Fibroblast of pulmonary artery (primary cell): Measurements from ENCODE around the gene ARL6.

Experiments
- DNase-seq: peaks from one replicate; pipeline ENCODE4 v3.0.0-alpha.2; 2010; ENCODE audit warnings: low read depth
- H3K4me3 ChIP-seq: replicated peaks from 2 replicates; pipeline ENCODE4 v1.5.1; 2011; ENCODE audit warnings: low read depth, mild to moderate bottlenecking, control low read depth, low read length, moderate library complexity
- CTCF ChIP-seq: IDR thresholded peaks from 2 replicates; pipeline ENCODE4 v1.5.1; 2011; ENCODE audit warnings: mild to moderate bottlenecking, control low read depth, low read length, inconsistent platforms; ENCODE audit errors: missing control alignments

Gene ARL6

GRCh38 chr3:97764407-97765238, at the start of gene ARL6:
TSS of gene ARL6 (plus strand) at chr3:97764758. CDS start at chr3:97768108, 3,350 bp downstream.
- peak; percentile 13 for TF ChIP-seq CTCF

DNA sequence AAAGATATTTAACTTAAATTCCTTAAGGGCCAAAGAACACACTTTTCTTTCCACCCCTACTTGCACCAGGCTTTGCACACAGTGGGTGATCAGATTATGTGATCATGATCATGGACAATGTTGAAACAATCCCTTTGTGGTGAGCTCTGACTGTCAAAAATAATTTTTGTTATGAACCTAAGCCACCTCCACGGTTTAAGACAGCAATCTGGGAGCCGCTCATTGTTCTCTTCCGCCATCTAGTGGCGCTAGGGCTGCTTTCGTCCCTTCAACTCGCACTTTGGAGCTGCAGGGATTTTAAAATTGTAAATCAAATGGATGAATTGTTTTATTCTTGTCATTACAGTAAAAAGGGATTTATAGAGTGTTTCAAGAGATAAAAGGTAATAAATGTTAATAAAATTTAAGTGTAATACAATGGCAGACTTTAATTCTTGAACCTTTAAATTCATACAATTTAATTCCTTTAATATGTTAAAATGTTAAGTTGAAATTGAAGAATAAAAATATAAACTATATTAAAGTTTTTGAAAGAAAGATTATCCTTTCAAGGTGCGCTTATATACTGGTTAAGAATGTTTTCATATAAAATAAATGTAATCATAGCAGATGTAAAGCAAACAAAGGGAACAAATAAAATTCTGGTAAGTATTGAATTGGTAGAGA, 45.3 kb upstream of the ARL6 start:
- H3K4me3 ChIP-seq = peak overlapping the region; percentile 26
- no peak for TF ChIP-seq CTCF
- peak; percentile 78 for DNase-seq

More at GRCh38 chr3:97764407-97765238, at the start of gene ARL6:
- peak; percentile 85 for DNase-seq
- H3K4me3 ChIP-seq = peak within 1 kb of the TSS; percentile 80

DNA sequence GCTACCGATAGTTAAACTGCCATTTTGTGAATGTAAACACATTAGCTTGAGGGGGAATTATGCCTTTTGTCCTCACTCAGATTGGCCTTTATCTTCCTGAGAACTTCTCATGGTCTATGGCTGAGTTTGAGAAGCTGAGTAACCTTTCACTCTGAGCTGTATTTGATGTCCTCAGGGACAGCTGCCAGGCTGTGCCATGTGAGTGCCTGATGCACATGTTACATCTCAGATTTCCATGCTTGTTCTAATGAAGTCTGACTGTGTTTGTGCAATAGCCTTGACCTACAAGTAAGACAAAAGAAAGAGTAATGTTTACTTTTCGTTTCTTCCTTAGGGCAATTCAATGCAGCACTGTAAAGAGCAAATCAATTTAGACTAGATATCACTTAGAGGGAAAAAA, 44.1 kb upstream of the ARL6 start:
- no peak overlapping the region for H3K4me3 ChIP-seq
- no peak for DNase-seq
- TF ChIP-seq CTCF = no peak

GRCh38 chr3:97721446-97721845, 43.1 kb upstream of the ARL6 start:
- no peak overlapping the region for H3K4me3 ChIP-seq
- DNase-seq = no peak
- TF ChIP-seq CTCF = no peak

DNA sequence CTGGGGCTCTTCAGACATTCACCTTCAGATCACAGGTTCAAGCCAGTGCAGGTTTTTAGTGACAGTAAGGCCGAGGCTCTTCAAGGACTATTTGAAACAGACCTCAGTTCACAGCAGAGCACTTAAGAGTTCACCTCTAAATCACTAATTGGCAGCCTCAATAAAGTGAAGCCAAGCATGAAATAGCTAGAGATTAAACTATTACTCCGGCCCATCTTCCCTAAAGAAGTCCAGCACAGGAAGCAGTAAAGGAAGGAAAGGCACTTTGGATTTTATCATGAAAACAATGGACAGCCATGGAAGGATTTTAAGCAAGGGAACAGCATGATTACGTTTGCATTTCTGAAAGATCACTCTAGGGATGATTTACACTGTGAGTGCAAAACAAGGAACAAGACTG, 27.6 kb upstream of the ARL6 start:
- no peak overlapping the region for H3K4me3 ChIP-seq
- no peak for DNase-seq
- no peak for TF ChIP-seq CTCF

- DNase-seq = no peak
- no peak for TF ChIP-seq CTCF
- no peak overlapping the region for H3K4me3 ChIP-seq
These were observed 25.8 kb upstream of the ARL6 start for GRCh38 chr3:97738761-97739160.
